Measurements from ENCODE around the gene MSH6.

The MSH6 gene

GRCh38 chr2:47782671-47783485 is at the start of gene MSH6:
Gene MSH6, plus strand, starts transcription at chr2:47783145. Its CDS starts 89 bp downstream, at chr2:47783234.
- Histone ChIP-seq H3K4me1 (ENCODE audit: insufficient read depth, low read length) (peaks cover 9% of the 10 kb centered on the region; the same call in 1 of the 2 replicates), H3K27me3 (ENCODE audit: insufficient read depth, low read length) (no peaks in the 10 kb centered on the region), H3K4me3 (ENCODE audit: low read length) (peak within 1 kb of the TSS; percentile 73), H3K9me3 (ENCODE audit: insufficient read depth, low read depth, low read length) (no peaks in the 10 kb centered on the region), H3K36me3 (ENCODE audit: insufficient read depth, low read depth, low read length) (peaks cover 25% of the 10 kb centered on the region; the same call in 1 of the 2 replicates), H3K9ac (ENCODE audit: low read depth, low read length) (peak within 1 kb of the TSS; percentile 99), H3K27ac (ENCODE audit: low read length) (peak within 1 kb of the TSS; percentile 96)

GRCh38 chr2:47735136-47735869 is 47.6 kb upstream of the MSH6 start:
- H3K9ac ChIP-seq (ENCODE audit: low read depth, low read length): no peak overlapping the region
- H3K27ac ChIP-seq (ENCODE audit: low read length): no peak overlapping the region
- H3K4me1 ChIP-seq (ENCODE audit: insufficient read depth, low read length): no peaks in the 10 kb centered on the region
- no peak overlapping the region for H3K4me3 ChIP-seq (ENCODE audit: low read length)
- H3K9me3 ChIP-seq (ENCODE audit: insufficient read depth, low read depth, low read length): no peaks in the 10 kb centered on the region
- no peaks in the 10 kb centered on the region for H3K36me3 ChIP-seq (ENCODE audit: insufficient read depth, low read depth, low read length)
- H3K27me3 ChIP-seq (ENCODE audit: insufficient read depth, low read length): no peaks in the 10 kb centered on the region

- no peaks in the 10 kb centered on the region for H3K36me3 ChIP-seq (ENCODE audit: insufficient read depth, low read depth, low read length)
- H3K9ac ChIP-seq (ENCODE audit: low read depth, low read length): no peak overlapping the region
- H3K27ac ChIP-seq (ENCODE audit: low read length): no peak overlapping the region
- H3K9me3 ChIP-seq (ENCODE audit: insufficient read depth, low read depth, low read length): no peaks in the 10 kb centered on the region
- no peaks in the 10 kb centered on the region for H3K27me3 ChIP-seq (ENCODE audit: insufficient read depth, low read length)
- peaks cover 1% of the 10 kb centered on the region; the same call in 1 of the 2 replicates for H3K4me1 ChIP-seq (ENCODE audit: insufficient read depth, low read length)
- no peak overlapping the region for H3K4me3 ChIP-seq (ENCODE audit: low read length)
These were observed 47.0 kb upstream of the MSH6 start for GRCh38 chr2:47735912-47736311.

GRCh38 chr2:47737191-47737975 is 45.6 kb upstream of the MSH6 start:
- H3K27ac ChIP-seq (ENCODE audit: low read length): no peak overlapping the region

GRCh38 chr2:47738331-47738730 is 44.6 kb upstream of the MSH6 start:
- no peaks in the 10 kb centered on the region for H3K27me3 ChIP-seq (ENCODE audit: insufficient read depth, low read length)
- H3K4me3 ChIP-seq (ENCODE audit: low read length): no peak overlapping the region
- no peak overlapping the region for H3K27ac ChIP-seq (ENCODE audit: low read length)
- no peak overlapping the region for H3K9ac ChIP-seq (ENCODE audit: low read depth, low read length)
- H3K36me3 ChIP-seq (ENCODE audit: insufficient read depth, low read depth, low read length): no peaks in the 10 kb centered on the region
- H3K9me3 ChIP-seq (ENCODE audit: insufficient read depth, low read depth, low read length): no peaks in the 10 kb centered on the region
- H3K4me1 ChIP-seq (ENCODE audit: insufficient read depth, low read length): peaks cover 5% of the 10 kb centered on the region; the same call in 1 of the 2 replicates

More at GRCh38 chr2:47737191-47737975, 45.6 kb upstream of the MSH6 start:
- no peaks in the 10 kb centered on the region for H3K27me3 ChIP-seq (ENCODE audit: insufficient read depth, low read length)
- no peak overlapping the region for H3K4me3 ChIP-seq (ENCODE audit: low read length)
- H3K4me1 ChIP-seq (ENCODE audit: insufficient read depth, low read length): peaks cover 5% of the 10 kb centered on the region; the same call in 1 of the 2 replicates
- no peak overlapping the region for H3K9ac ChIP-seq (ENCODE audit: low read depth, low read length)
- H3K36me3 ChIP-seq (ENCODE audit: insufficient read depth, low read depth, low read length): no peaks in the 10 kb centered on the region
- no peaks in the 10 kb centered on the region for H3K9me3 ChIP-seq (ENCODE audit: insufficient read depth, low read depth, low read length)

- no peaks in the 10 kb centered on the region for H3K27me3 ChIP-seq (ENCODE audit: insufficient read depth, low read length)
- peaks cover 5% of the 10 kb centered on the region; the same call in 1 of the 2 replicates for H3K4me1 ChIP-seq (ENCODE audit: insufficient read depth, low read length)
- no peak overlapping the region for H3K27ac ChIP-seq (ENCODE audit: low read length)
- no peak overlapping the region; the same call in 1 of the 2 replicates for H3K4me3 ChIP-seq (ENCODE audit: low read length)
- H3K9me3 ChIP-seq (ENCODE audit: insufficient read depth, low read depth, low read length): no peaks in the 10 kb centered on the region
- H3K9ac ChIP-seq (ENCODE audit: low read depth, low read length): no peak overlapping the region
- no peaks in the 10 kb centered on the region for H3K36me3 ChIP-seq (ENCODE audit: insufficient read depth, low read depth, low read length)
These were observed 41.8 kb upstream of the MSH6 start for GRCh38 chr2:47741101-47741500.

- H3K9ac ChIP-seq (ENCODE audit: low read depth, low read length): no peak overlapping the region
These were observed 41.3 kb upstream of the MSH6 start for GRCh38 chr2:47741637-47742036.

GRCh38 chr2:47744074-47744473 is 38.9 kb upstream of the MSH6 start:
- no peaks in the 10 kb centered on the region for H3K36me3 ChIP-seq (ENCODE audit: insufficient read depth, low read depth, low read length)
- peaks cover 5% of the 10 kb centered on the region; the same call in 1 of the 2 replicates for H3K4me1 ChIP-seq (ENCODE audit: insufficient read depth, low read length)
- no peaks in the 10 kb centered on the region for H3K27me3 ChIP-seq (ENCODE audit: insufficient read depth, low read length)
- H3K9ac ChIP-seq (ENCODE audit: low read depth, low read length): no peak overlapping the region
- peaks cover 22% of the 10 kb centered on the region for H3K9me3 ChIP-seq (ENCODE audit: insufficient read depth, low read depth, low read length)
- no peak overlapping the region for H3K27ac ChIP-seq (ENCODE audit: low read length)
- no peak overlapping the region for H3K4me3 ChIP-seq (ENCODE audit: low read length)

More at GRCh38 chr2:47741637-47742036, 41.3 kb upstream of the MSH6 start:
- Histone ChIP-seq H3K36me3 (ENCODE audit: insufficient read depth, low read depth, low read length) (no peaks in the 10 kb centered on the region), H3K27me3 (ENCODE audit: insufficient read depth, low read length) (no peaks in the 10 kb centered on the region), H3K4me3 (ENCODE audit: low read length) (no peak overlapping the region), H3K9me3 (ENCODE audit: insufficient read depth, low read depth, low read length) (0 out of 2 replicates have a peak, but pooled peaks cover 2% of the 10 kb centered on the region), H3K4me1 (ENCODE audit: insufficient read depth, low read length) (peaks cover 5% of the 10 kb centered on the region; the same call in 1 of the 2 replicates), H3K27ac (ENCODE audit: low read length) (no peak overlapping the region)

- Histone ChIP-seq H3K9me3 (ENCODE audit: insufficient read depth, low read depth, low read length) (peaks cover 33% of the 10 kb centered on the region), H3K4me1 (ENCODE audit: insufficient read depth, low read length) (no peaks in the 10 kb centered on the region; the same call in 1 of the 2 replicates), H3K9ac (ENCODE audit: low read depth, low read length) (no peak overlapping the region), H3K4me3 (ENCODE audit: low read length) (no peak overlapping the region), H3K36me3 (ENCODE audit: insufficient read depth, low read depth, low read length) (no peaks in the 10 kb centered on the region), H3K27me3 (ENCODE audit: insufficient read depth, low read length) (no peaks in the 10 kb centered on the region), H3K27ac (ENCODE audit: low read length) (peak overlapping the region; percentile 32)
These were observed 35.1 kb upstream of the MSH6 start for GRCh38 chr2:47747878-47748277.

- Histone ChIP-seq H3K9me3 (ENCODE audit: insufficient read depth, low read depth, low read length) (peaks cover 27% of the 10 kb centered on the region), H3K27me3 (ENCODE audit: insufficient read depth, low read length) (no peaks in the 10 kb centered on the region), H3K4me3 (ENCODE audit: low read length) (no peak overlapping the region), H3K36me3 (ENCODE audit: insufficient read depth, low read depth, low read length) (no peaks in the 10 kb centered on the region), H3K9ac (ENCODE audit: low read depth, low read length) (no peak overlapping the region), H3K27ac (ENCODE audit: low read length) (no peak overlapping the region), H3K4me1 (ENCODE audit: insufficient read depth, low read length) (peaks cover 9% of the 10 kb centered on the region; the same call in 1 of the 2 replicates)
These were observed 31.0 kb upstream of the MSH6 start for GRCh38 chr2:47751856-47752414.

- no peaks in the 10 kb centered on the region for H3K4me1 ChIP-seq (ENCODE audit: insufficient read depth, low read length)
- no peaks in the 10 kb centered on the region for H3K27me3 ChIP-seq (ENCODE audit: insufficient read depth, low read length)
- H3K4me3 ChIP-seq (ENCODE audit: low read length): no peak overlapping the region
- H3K36me3 ChIP-seq (ENCODE audit: insufficient read depth, low read depth, low read length): no peaks in the 10 kb centered on the region
- no peak overlapping the region for H3K9ac ChIP-seq (ENCODE audit: low read depth, low read length)
- no peaks in the 10 kb centered on the region for H3K9me3 ChIP-seq (ENCODE audit: insufficient read depth, low read depth, low read length)
- H3K27ac ChIP-seq (ENCODE audit: low read length): no peak overlapping the region
These were observed 15.5 kb upstream of the MSH6 start for GRCh38 chr2:47767497-47767844.
